Spleen (tissue), 11 donors: Measurements from ENCODE around the gene CCDC107. TPM values are rescaled to one million over a fixed set of nuclear protein-coding genes. Genes with fewer than 3 reads are reported as not detected.

ENCODE experiments used
- DNase-seq: peaks from one replicate; pipeline ENCODE4 v3.0.0-alpha.2; 2020
- H3K27ac ChIP-seq, 8 donors: fragments of 200-600 bp; sonication (generic) in 7 of 8; 1 replicate in 4 of 8; 2 replicates in 4 of 8; pipeline versions ENCODE4 v1.5.0 to v1.8.0; 2016 to 2021; ENCODE audit warnings: inconsistent platforms in 4 of 8, mild to moderate bottlenecking in 4 of 8, moderate library complexity in 1 of 8
- H3K27me3 ChIP-seq, 7 donors: fragments of 200-600 bp; sonication (generic) in 6 of 7; replicated peaks in 1 of 7; 1 replicate in 4 of 7; 2 replicates in 3 of 7; pipeline versions ENCODE4 v1.5.0 to v1.8.0; 2016 to 2021; ENCODE audit warnings: inconsistent platforms in 3 of 7, mild to moderate bottlenecking in 1 of 7
- H3K36me3 ChIP-seq, 6 donors: fragments of 200-600 bp; sonication (generic) in 5 of 6; 1 replicate in 4 of 6; 2 replicates in 2 of 6; pipeline versions ENCODE4 v1.5.0 to v1.8.0; 2016 to 2021; ENCODE audit warnings: inconsistent platforms in 2 of 6
- H3K4me1 ChIP-seq, 6 donors: fragments of 200-600 bp; sonication (generic) in 5 of 6; 1 replicate in 3 of 6; 2 replicates in 3 of 6; pipeline versions ENCODE4 v1.5.0 to v1.8.0; 2016 to 2021; ENCODE audit warnings: inconsistent platforms in 3 of 6
- H3K4me3 ChIP-seq, 8 donors: fragments of 200-600 bp; sonication (generic) in 7 of 8; 1 replicate in 4 of 8; 2 replicates in 4 of 8; pipeline versions ENCODE4 v1.5.0 to v1.8.0; 2016 to 2021; ENCODE audit warnings: inconsistent platforms in 4 of 8, mild to moderate bottlenecking in 4 of 8, moderate library complexity in 2 of 8
- H3K9me3 ChIP-seq, 8 donors: fragments of 200-600 bp; sonication (generic) in 7 of 8; 1 replicate in 4 of 8; 2 replicates in 4 of 8; pipeline versions ENCODE4 v1.5.0 to v1.8.0; 2016 to 2021; ENCODE audit warnings: inconsistent platforms in 4 of 8
- POLR2A ChIP-seq, 3 donors: fragments of 450-650 bp; IDR thresholded peaks; one replicate each; pipeline ENCODE4 v1.5.1; 2017; ENCODE audit warnings: antibody characterized with exemption in 3 of 3, mild to moderate bottlenecking in 1 of 3
- POLR2AphosphoS5 ChIP-seq, 3 donors: sonication (generic); formaldehyde crosslinking; IDR thresholded peaks; one replicate each; pipeline ENCODE4 v1.5.1; 2017; ENCODE audit warnings: antibody characterized with exemption in 3 of 3
- WGBS, 5 donors: extraction: QIAGEN DNeasy Blood & Tissue Kit in 3 of 5; methylation state at CpG; one replicate each; pipeline versions ENCODE4 v1.1.5 to v1.1.7; 2013 to 2018; 5-methylcytosine and 5-hydroxymethylcytosine counted together
- intact Hi-C: fragments of 100-400 bp; cut with DNase I; formaldehyde crosslinking; loops from one replicate; pipeline ENCODE4 v1.15.0; 2023; ENCODE audit warnings: low total_unique reads
- polyA plus RNA-seq, 3 donors: library from polyadenylated mRNA; stranded (reverse); fragments of 200-250 nt; gene quantifications; one replicate each; pipeline ENCODE4 v1.2.1, GENCODE V29; 2013
- total RNA-seq, 7 donors: library from RNA; depleted of rRNA in 3 of 7; stranded (reverse); fragments of >200 nt in 3 of 7; fragmentation: NEBNext Ultra II Directional in 4 of 7; extraction: Animal tissue kit (Norgen Biotek cat#: 25700) in 4 of 7; gene quantifications; one replicate each; pipeline versions ENCODE4 v1.1.0 to v1.2.1, GENCODE V29; 2016 to 2021
- TF ChIP-seq, protein P1 (sequence below), 11 experiments: fragments of 200-600 bp in 7 of 11; fragments of 450-650 bp in 4 of 11; sonication (generic) in 4 of 11; IDR thresholded peaks in 8 of 11; conservative IDR thresholded peaks in 3 of 11; 1 replicate in 7 of 11; 2 replicates in 4 of 11; pipeline versions ENCODE4 v1.4.0 to v1.8.0; 2016 to 2021; ENCODE audit warnings: antibody characterized with exemption in 11 of 11, inconsistent platforms in 4 of 11, mild to moderate bottlenecking in 1 of 11
- donor health status: healthy with polysubstance abuse.
- donor health status: DM: no; HTN: no; CAD: no; lungs with moderate emphysema.
- donor health status: DM: no; HTN: no; CAD: no.
- donor health status: Bipolar disorder and iron deficiency.
- donor health status: healthy.
- donor health status: DM: no; HTN: no; CAD: no.
- donor health status: DM: yes; HTN: yes; CAD: no.

Gene CCDC107
- total and polyA plus RNA-seq, 10 donors: 14.4 to 46.9 (median 21.3) TPM

DNA sequence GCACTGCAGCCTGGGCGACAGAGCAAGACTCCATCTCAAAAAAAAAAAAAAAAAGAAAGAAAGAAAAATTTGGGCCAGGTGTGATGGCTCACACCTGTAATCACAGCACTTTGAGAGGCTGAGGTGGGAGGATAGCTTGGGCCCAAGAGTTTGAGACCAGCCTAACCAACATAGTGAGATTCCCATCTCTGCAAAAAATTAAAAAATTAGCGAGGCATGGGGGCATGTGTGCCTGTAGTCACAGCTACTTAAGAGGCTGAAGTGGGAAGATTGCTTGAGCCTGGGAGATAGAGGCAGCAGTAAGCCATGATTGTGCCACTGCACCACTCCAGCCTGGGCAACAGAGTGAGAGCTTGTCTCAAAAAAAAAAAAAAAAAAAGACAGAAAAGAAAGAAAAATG is 4.5 kb upstream of the CCDC107 start:
- Histone ChIP-seq H3K4me3 (no peak overlapping the region), H3K4me1 (peaks cover 19 to 83% (median 50%) of the 10 kb centered on the region in 6 donors), H3K36me3 (no peaks in the 10 kb centered on the region), H3K9me3 (no peaks in the 10 kb centered on the region), H3K27ac (peak overlapping the region in 2 of 8 donors; percentile 13 to 95), H3K27me3 (no peaks in the 10 kb centered on the region)
- DNase-seq: no peak
- TF ChIP-seq, protein P1, sequence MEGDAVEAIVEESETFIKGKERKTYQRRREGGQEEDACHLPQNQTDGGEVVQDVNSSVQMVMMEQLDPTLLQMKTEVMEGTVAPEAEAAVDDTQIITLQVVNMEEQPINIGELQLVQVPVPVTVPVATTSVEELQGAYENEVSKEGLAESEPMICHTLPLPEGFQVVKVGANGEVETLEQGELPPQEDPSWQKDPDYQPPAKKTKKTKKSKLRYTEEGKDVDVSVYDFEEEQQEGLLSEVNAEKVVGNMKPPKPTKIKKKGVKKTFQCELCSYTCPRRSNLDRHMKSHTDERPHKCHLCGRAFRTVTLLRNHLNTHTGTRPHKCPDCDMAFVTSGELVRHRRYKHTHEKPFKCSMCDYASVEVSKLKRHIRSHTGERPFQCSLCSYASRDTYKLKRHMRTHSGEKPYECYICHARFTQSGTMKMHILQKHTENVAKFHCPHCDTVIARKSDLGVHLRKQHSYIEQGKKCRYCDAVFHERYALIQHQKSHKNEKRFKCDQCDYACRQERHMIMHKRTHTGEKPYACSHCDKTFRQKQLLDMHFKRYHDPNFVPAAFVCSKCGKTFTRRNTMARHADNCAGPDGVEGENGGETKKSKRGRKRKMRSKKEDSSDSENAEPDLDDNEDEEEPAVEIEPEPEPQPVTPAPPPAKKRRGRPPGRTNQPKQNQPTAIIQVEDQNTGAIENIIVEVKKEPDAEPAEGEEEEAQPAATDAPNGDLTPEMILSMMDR (IDR thresholded peaks at IDR 0.05 in 8 of 11, conservative IDR thresholded peaks at IDR 0.05 in 3 of 11): no peak
- TF ChIP-seq POLR2A (IDR thresholded peaks at IDR 0.05) (no peak), POLR2AphosphoS5 (IDR thresholded peaks at IDR 0.05) (no peak)
- 92 to 96% (median 94%) methylated on average over 2 of the region's 2 CpGs for WGBS, 5 donors
- intact Hi-C loops: no loop called here

DNA sequence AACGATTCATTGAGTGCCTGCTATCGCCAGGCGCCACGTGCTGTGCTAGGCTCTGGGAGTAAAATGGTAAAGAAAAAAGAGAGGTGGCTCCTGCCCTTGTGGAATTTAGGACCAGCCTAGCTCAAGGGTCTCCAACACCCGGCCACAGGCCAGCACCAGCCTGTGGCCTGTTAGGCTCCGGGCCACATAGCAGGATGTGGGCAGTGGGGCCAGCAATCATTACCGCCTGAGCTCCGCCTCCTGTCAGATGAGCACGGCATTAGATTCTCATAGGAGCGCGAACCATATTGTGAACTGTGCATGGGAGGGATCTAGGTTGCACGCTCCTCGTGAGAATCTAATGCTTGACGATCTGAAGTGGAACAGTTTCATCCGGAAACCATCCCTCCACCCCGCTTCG is 1.7 kb upstream of the CCDC107 start:
- peak overlapping the region in 6 of 8 donors; percentile 91 to 98 (median 94) for H3K27ac ChIP-seq
- peaks cover 28 to 83% (median 56%) of the 10 kb centered on the region in 6 donors for H3K4me1 ChIP-seq

DNA sequence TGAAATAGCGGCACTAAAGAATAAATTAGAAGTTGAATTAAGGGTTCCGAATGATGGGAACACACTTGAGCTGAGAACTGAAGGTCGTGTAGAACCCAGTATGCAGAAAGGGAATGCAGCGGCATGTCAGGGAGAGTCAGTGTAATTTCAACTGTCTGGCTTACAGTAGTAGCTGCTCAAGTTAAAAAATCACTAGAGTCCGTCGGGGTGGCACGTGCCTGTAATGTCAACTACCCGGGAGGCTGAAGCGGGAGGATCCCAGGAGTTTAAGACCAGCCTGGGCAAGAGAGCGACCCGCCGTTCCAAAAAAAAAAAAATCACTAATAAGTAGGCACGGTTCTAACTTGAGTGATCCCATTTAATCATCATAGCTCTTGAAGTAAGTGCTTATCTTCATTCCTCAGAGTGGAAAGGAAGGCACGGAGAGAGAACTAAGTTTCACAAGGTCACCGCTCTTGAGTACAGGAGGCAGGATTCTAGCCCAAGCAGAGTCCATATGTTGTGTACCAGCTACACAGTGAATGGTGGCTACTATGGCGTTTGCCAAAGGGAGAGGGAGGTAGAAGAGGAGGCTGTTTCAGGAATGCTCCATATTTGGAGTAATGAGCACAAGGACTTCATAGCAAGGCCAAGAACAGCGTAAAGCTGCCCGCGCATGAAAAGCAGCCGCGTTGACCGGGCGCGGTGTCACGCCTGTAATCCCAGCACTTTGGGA is 1.1 kb upstream of the CCDC107 start:
- intact Hi-C loops: loop anchor here (5.0 kb wide), 1 partner anchor 75 kb away; the partner anchor contains the start of genes CREB3 and TLN1
- Histone ChIP-seq H3K4me3 (peak overlapping the region; percentile 12 to 93 (median 84)), H3K9me3 (no peaks in the 10 kb centered on the region), H3K4me1 (peaks cover 31 to 83% (median 56%) of the 10 kb centered on the region in 6 donors), H3K36me3 (peaks cover 0 to 24% (median 13%) of the 10 kb centered on the region in 6 donors), H3K27me3 (no peaks in the 10 kb centered on the region), H3K27ac (peak overlapping the region; percentile 91 to 98 (median 97))
- no peak for DNase-seq
- TF ChIP-seq POLR2A (IDR thresholded peaks at IDR 0.05) (no peak), POLR2AphosphoS5 (IDR thresholded peaks at IDR 0.05) (no peak)
- TF ChIP-seq, protein P1 (IDR thresholded peaks at IDR 0.05 in 8 of 11, conservative IDR thresholded peaks at IDR 0.05 in 3 of 11): no peak
- 30 to 41% (median 34%) methylated on average over 25 of the region's 25 CpGs for WGBS, 5 donors

More for the DNA sequence above, 1.7 kb upstream of the CCDC107 start:
- no peak for TF ChIP-seq POLR2A (IDR thresholded peaks at IDR 0.05)
- no peaks in the 10 kb centered on the region for H3K27me3 ChIP-seq
- H3K9me3 ChIP-seq: no peaks in the 10 kb centered on the region
- intact Hi-C loops: loop anchor here (5.0 kb wide), 1 partner anchor 76 kb away; the partner anchor contains the start of genes CREB3 and TLN1
- DNase-seq: no peak
- H3K4me3 ChIP-seq: no peak overlapping the region
- H3K36me3 ChIP-seq: peaks cover 0 to 18% (median 11%) of the 10 kb centered on the region in 6 donors
- WGBS, 5 donors: 68 to 79% (median 68%) methylated on average over 17 of the region's 17 CpGs

DNA sequence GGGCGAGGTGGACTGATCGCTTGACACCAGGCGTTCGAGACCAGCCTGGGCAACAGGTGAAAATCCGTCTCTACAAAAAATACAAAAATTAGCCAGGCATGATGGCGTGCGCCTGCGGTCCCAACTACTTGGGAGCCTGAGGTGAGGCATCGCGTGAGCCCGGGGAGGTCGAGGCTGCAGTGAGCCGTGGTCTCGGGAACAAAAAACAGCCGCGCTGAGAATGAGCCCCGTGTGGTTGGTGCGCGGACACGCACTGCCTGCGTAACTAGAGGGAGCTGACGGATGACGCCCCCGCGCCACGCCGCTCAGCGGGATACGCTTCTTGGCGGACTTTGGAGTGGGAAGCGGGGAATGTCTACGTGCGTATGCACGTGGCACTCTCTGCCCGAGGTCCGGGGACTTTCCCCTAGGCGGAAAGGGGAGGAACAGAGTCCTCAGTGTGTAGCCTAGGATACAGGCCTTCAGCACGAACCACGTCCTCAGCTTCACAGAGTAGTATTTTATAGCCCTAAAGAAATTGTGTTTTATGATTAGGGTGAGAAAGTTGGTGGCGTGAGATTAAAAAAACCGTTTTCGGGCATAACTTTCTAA is 451 bp upstream of the CCDC107 start, which contains the start of gene RMRP:
Gene RMRP (minus strand): TSS at position 474 of the 591 bp plus-strand sequence.
- Histone ChIP-seq H3K27ac (peak within 1 kb of the TSS; percentile 91 to 98 (median 97)), H3K4me1 (peaks cover 37 to 83% (median 56%) of the 10 kb centered on the region in 6 donors), H3K27me3 (no peaks in the 10 kb centered on the region), H3K4me3 (peak within 1 kb of the TSS; percentile 78 to 93 (median 87)), H3K36me3 (peaks cover 0 to 31% (median 13%) of the 10 kb centered on the region in 6 donors), H3K9me3 (no peaks in the 10 kb centered on the region)
- TF ChIP-seq POLR2A (IDR thresholded peaks at IDR 0.05) (peak in 1 of 3 donors; percentile 71), POLR2AphosphoS5 (IDR thresholded peaks at IDR 0.05) (peak; percentile 87 to 91 (median 88))
- TF ChIP-seq, protein P1 (IDR thresholded peaks at IDR 0.05 in 8 of 11, conservative IDR thresholded peaks at IDR 0.05 in 3 of 11): peak in 6 of 11 experiments; percentile 30 to 52 (median 36)
- 0 to 2% (median 1%) methylated on average over 38 to 42 of the region's 42 CpGs for WGBS, 5 donors
- intact Hi-C loops: loop anchor here (5.0 kb wide), 1 partner anchor 75 kb away; the partner anchor contains the start of genes CREB3 and TLN1
- peak; percentile 96 for DNase-seq
